Gastrocnemius medialis (tissue), 4 donors: ENCODE data around the gene IQGAP1.

ENCODE experiments used
- CTCF ChIP-seq, 5 experiments: fragments of 450-650 bp in 3 of 5; fragments of 200-600 bp in 2 of 5; sonication (generic) in 2 of 5; IDR thresholded peaks in 4 of 5; conservative IDR thresholded peaks in 1 of 5; 1 replicate in 4 of 5; 2 replicates in 1 of 5; pipeline ENCODE4 v1.5.1; 2016 to 2019; ENCODE audit warnings: antibody characterized with exemption in 5 of 5, mild to moderate bottlenecking in 3 of 5, moderate library complexity in 3 of 5
- POLR2A ChIP-seq, 2 donors: fragments of 450-650 bp; IDR thresholded peaks; one replicate each; pipeline ENCODE4 v1.6.1; 2017; ENCODE audit warnings: antibody characterized with exemption in 2 of 2, mild to moderate bottlenecking in 2 of 2, moderate library complexity in 2 of 2

- TF ChIP-seq CTCF (IDR thresholded peaks at IDR 0.05 in 4 of 5, conservative IDR thresholded peaks at IDR 0.05 in 1 of 5), result no peak
- TF ChIP-seq POLR2A (IDR thresholded peaks at IDR 0.05), result no peak
Observed at GRCh38 chr15:90523373-90523772, 135.3 kb downstream of the IQGAP1 start.
